HL-60 (cell line): ENCODE results near the gene IMMP2L.

Experiments
- DNase-seq, 2 experiments: peaks; one replicate each; pipeline ENCODE4 v3.0.0-alpha.2; 2010 to 2020; ENCODE audit warnings: low read depth in 1 of 2, low spot score in 1 of 2
- H3K27ac ChIP-seq: fragments of 250-450 bp; sonication (Bioruptor Pico); replicated peaks from 2 replicates; pipeline ENCODE4 v1.5.1; 2020; ENCODE audit warnings: mild to moderate bottlenecking, moderate library complexity
- H3K27me3 ChIP-seq: fragments of 250-450 bp; sonication (Bioruptor Pico); 2 replicates; pipeline ENCODE4 v1.5.1; 2021; ENCODE audit warnings: mild to moderate bottlenecking, moderate library complexity; ENCODE audit not compliant: insufficient read depth, poor library complexity, severe bottlenecking
- H3K4me3 ChIP-seq: replicated peaks from 2 replicates; pipeline ENCODE4 v1.5.1; 2011; ENCODE audit warnings: mild to moderate bottlenecking, control low read depth, low read length; ENCODE audit not compliant: insufficient read depth
- CTCF ChIP-seq: IDR thresholded peaks from one replicate; pipeline ENCODE4 v1.5.1; 2011; ENCODE audit warnings: low read length, control low read depth, inconsistent platforms; ENCODE audit not compliant: insufficient read depth
- GABPA ChIP-seq: IDR thresholded peaks from 2 replicates; pipeline ENCODE4 v1.6.1; 2012; ENCODE audit warnings: low read depth
- POLR2AphosphoS5 ChIP-seq: IDR thresholded peaks from 2 replicates; pipeline ENCODE4 v1.6.1; 2012; ENCODE audit warnings: low read depth
- REST ChIP-seq: IDR thresholded peaks from 2 replicates; pipeline ENCODE4 v1.6.1; 2012; ENCODE audit warnings: low read depth; ENCODE audit not compliant: insufficient replicate concordance
- SPI1 ChIP-seq: IDR thresholded peaks from 2 replicates; pipeline ENCODE4 v1.6.1; 2012; ENCODE audit warnings: low read depth, mild to moderate bottlenecking, borderline replicate concordance

IMMP2L gene

GRCh38 chr7:110780712-110781111, 781.6 kb downstream of the IMMP2L start:
- Histone ChIP-seq H3K27ac (no peak overlapping the region), H3K27me3 (no peaks in the 10 kb centered on the region), H3K4me3 (no peak overlapping the region)
- TF ChIP-seq SPI1 = no peak
- TF ChIP-seq CTCF = no peak
- no peak for TF ChIP-seq REST
- TF ChIP-seq GABPA = no peak
- no peak for TF ChIP-seq POLR2AphosphoS5
- DNase-seq = no peak

GRCh38 chr7:110779339-110779738, 783.0 kb downstream of the IMMP2L start:
- TF ChIP-seq GABPA (no peak), SPI1 (no peak), REST (no peak), POLR2AphosphoS5 (no peak), CTCF (no peak)
- Histone ChIP-seq H3K4me3 (no peak overlapping the region), H3K27me3 (no peaks in the 10 kb centered on the region), H3K27ac (no peak overlapping the region)
- DNase-seq = no peak

GRCh38 chr7:110775046-110775445, 787.2 kb downstream of the IMMP2L start:
- H3K27ac ChIP-seq = no peak overlapping the region
- no peak for TF ChIP-seq CTCF
- TF ChIP-seq POLR2AphosphoS5 = no peak
- TF ChIP-seq GABPA = no peak
- no peak for TF ChIP-seq REST
- TF ChIP-seq SPI1 = no peak
- H3K27me3 ChIP-seq = no peaks in the 10 kb centered on the region
- DNase-seq = no peak
- H3K4me3 ChIP-seq = no peak overlapping the region
